Measurements from ENCODE around the gene CACFD1.

DNA sequence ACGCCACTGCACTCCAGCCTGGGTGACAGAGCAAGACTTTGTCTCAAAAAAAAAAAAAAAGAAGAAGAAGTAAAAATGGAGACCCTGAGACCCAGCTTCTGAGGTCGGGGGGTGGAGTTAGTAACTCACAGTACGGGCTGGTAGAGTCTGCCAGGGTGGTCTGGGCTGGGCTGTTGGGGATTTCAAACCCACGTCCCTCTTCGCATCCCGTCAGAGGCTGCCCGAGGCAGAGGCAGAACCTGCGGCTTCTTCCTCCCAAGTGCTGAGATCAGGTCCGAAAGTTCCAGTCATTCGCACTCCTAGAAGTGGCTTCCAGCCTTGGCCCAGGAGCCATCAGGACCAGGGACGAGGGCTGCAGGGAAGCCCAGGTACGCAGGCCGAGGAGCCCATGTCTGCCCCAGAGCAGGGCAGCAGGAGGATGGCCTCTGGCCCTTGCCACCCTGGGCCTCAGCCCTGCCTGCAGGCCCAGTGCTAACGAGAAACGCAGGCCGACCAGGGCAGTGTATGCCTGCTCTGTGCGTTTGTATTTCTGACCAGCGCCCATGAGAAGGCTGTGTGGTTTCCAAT lies 29.0 kb downstream of the CACFD1 start:
- TF ChIP-seq POLR2AphosphoS5 (IDR thresholded peaks at IDR 0.05; ENCODE audit: low read depth, low read length) (no peak), RAD21 (IDR thresholded peaks at IDR 0.05; ENCODE audit: low read depth) (no peak), EZH2phosphoT487 (IDR thresholded peaks at IDR 0.05; ENCODE audit: borderline replicate concordance) (no peak), YY1 (IDR thresholded peaks at IDR 0.05; ENCODE audit: extremely low read depth, insufficient replicate concordance, low read depth, low read length) (no peak), ZNF274 (IDR thresholded peaks at IDR 0.05; ENCODE audit: low read depth, low read length) (no peak), SP1 (IDR thresholded peaks at IDR 0.05; ENCODE audit: low read depth) (no peak), POLR2A (IDR thresholded peaks at IDR 0.05; ENCODE audit: borderline replicate concordance, extremely low read depth, insufficient read depth, insufficient read length) (no peak), EZH2 (IDR thresholded peaks at IDR 0.05) (no peak), JUND (IDR thresholded peaks at IDR 0.05) (no peak)
- TF ChIP-seq, protein P1, sequence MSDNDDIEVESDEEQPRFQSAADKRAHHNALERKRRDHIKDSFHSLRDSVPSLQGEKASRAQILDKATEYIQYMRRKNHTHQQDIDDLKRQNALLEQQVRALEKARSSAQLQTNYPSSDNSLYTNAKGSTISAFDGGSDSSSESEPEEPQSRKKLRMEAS (IDR thresholded peaks at IDR 0.05): no peak
- TF ChIP-seq, protein P2, sequence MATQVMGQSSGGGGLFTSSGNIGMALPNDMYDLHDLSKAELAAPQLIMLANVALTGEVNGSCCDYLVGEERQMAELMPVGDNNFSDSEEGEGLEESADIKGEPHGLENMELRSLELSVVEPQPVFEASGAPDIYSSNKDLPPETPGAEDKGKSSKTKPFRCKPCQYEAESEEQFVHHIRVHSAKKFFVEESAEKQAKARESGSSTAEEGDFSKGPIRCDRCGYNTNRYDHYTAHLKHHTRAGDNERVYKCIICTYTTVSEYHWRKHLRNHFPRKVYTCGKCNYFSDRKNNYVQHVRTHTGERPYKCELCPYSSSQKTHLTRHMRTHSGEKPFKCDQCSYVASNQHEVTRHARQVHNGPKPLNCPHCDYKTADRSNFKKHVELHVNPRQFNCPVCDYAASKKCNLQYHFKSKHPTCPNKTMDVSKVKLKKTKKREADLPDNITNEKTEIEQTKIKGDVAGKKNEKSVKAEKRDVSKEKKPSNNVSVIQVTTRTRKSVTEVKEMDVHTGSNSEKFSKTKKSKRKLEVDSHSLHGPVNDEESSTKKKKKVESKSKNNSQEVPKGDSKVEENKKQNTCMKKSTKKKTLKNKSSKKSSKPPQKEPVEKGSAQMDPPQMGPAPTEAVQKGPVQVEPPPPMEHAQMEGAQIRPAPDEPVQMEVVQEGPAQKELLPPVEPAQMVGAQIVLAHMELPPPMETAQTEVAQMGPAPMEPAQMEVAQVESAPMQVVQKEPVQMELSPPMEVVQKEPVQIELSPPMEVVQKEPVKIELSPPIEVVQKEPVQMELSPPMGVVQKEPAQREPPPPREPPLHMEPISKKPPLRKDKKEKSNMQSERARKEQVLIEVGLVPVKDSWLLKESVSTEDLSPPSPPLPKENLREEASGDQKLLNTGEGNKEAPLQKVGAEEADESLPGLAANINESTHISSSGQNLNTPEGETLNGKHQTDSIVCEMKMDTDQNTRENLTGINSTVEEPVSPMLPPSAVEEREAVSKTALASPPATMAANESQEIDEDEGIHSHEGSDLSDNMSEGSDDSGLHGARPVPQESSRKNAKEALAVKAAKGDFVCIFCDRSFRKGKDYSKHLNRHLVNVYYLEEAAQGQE (IDR thresholded peaks at IDR 0.05; ENCODE audit: low read depth): no peak
- TF ChIP-seq, protein P3, sequence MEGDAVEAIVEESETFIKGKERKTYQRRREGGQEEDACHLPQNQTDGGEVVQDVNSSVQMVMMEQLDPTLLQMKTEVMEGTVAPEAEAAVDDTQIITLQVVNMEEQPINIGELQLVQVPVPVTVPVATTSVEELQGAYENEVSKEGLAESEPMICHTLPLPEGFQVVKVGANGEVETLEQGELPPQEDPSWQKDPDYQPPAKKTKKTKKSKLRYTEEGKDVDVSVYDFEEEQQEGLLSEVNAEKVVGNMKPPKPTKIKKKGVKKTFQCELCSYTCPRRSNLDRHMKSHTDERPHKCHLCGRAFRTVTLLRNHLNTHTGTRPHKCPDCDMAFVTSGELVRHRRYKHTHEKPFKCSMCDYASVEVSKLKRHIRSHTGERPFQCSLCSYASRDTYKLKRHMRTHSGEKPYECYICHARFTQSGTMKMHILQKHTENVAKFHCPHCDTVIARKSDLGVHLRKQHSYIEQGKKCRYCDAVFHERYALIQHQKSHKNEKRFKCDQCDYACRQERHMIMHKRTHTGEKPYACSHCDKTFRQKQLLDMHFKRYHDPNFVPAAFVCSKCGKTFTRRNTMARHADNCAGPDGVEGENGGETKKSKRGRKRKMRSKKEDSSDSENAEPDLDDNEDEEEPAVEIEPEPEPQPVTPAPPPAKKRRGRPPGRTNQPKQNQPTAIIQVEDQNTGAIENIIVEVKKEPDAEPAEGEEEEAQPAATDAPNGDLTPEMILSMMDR (IDR thresholded peaks at IDR 0.05 in 2 of 3, conservative IDR thresholded peaks at IDR 0.05 in 1 of 3; ENCODE audit: borderline replicate concordance in 1 of 3, insufficient read depth in 1 of 3, low read depth in 2 of 3, low read length in 2 of 3): no peak
- TF ChIP-seq, protein P4, sequence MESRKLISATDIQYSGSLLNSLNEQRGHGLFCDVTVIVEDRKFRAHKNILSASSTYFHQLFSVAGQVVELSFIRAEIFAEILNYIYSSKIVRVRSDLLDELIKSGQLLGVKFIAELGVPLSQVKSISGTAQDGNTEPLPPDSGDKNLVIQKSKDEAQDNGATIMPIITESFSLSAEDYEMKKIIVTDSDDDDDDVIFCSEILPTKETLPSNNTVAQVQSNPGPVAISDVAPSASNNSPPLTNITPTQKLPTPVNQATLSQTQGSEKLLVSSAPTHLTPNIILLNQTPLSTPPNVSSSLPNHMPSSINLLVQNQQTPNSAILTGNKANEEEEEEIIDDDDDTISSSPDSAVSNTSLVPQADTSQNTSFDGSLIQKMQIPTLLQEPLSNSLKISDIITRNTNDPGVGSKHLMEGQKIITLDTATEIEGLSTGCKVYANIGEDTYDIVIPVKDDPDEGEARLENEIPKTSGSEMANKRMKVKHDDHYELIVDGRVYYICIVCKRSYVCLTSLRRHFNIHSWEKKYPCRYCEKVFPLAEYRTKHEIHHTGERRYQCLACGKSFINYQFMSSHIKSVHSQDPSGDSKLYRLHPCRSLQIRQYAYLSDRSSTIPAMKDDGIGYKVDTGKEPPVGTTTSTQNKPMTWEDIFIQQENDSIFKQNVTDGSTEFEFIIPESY (IDR thresholded peaks at IDR 0.05; ENCODE audit: extremely low read depth, insufficient replicate concordance, low read length): no peak
